Stimulated activated CD8-positive, alpha-beta memory T cell treated with anti-CD3 and anti-CD28 coated beads, Interleukin-15, amount 100 ng/mL, for 4 hours (primary cell): ENCODE measurements around the gene MFSD6.
"Not testable (repeated sequence)": the region's sequence is repeated elsewhere in the genome, so short reads cannot be mapped to it uniquely, and the experiment has no call there.

Experiments used
- DNase-seq, 2 donors: peaks; one replicate each; pipeline ENCODE4 v3.0.0-alpha.2; 2020; ENCODE audit warnings: low read depth in 2 of 2

Gene MFSD6

DNA sequence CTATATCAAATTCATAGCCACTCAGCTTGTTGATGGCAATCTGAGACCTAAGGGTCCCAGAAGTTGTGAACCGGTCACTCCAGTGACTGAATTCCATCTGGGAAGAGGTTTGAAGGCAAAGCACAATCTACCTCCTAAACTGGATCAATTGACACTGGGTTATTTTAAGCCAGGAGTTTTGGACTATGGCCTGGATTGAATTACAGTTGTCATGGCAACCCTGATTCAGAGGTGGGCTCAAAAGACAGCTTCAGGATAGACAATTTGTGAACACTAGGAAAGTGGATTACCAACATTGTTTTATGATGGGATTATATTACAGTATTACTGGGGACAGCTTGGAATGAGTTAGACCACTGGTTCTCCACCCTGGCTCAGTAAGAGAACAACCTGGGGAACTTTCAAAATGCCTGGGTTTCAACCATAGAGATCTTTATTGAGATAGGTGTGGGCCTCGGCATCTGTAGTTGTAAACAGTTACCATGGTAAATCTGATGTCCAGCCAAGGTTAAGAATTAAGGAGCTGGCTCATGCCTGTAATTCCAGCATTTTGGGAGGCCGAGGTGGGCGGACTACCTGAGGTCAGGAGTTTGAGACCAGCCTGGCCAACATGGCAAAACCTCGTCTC, 58.8 kb downstream of the MFSD6 start:
- DNase-seq = no peak

DNA sequence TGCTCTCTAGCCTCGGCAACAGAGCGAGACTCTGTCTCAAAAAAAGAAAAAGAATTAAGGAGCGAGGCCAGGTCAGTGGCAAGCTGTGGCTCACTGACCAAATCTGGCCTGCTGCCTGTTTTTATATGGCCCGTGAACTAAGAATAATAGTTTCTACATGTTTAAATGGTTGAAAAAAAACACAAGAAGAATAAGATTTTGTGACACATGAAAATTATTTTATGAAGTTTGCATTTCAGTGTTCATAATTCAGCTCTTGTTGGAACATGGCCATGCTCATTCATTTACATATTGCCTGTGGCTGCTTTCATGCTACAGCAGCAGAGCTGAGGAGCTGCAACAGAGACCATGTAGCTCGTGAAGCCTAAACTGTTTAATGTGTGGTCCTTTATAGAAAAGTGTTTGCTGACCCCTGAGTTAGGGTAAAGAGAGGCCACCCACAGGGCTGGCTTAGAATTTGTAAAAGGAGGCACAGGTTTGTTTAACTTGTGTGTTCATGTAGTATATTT, 59.5 kb downstream of the MFSD6 start:
- no peak for DNase-seq

DNA sequence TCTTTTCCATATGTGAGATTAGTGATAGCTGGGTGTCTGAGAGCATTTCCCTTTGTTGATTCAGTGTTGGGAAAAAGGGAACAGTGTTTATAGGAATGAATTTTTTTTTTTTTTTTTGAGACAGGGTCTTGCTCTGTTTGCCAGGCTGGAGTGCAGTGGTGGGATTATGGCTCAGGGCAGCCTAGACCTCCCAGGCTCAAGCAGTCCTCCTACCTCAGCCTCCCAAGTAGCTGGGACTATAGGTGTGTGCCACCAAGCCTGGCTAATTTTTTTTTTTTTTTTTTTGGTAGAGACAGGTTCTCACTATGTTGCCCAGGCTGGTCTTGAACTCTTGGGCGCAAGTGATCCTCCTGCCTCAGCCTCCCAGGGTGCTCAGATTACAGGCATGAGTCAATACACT, 60.2 kb downstream of the MFSD6 start:
- DNase-seq = not testable (repeated sequence)

DNA sequence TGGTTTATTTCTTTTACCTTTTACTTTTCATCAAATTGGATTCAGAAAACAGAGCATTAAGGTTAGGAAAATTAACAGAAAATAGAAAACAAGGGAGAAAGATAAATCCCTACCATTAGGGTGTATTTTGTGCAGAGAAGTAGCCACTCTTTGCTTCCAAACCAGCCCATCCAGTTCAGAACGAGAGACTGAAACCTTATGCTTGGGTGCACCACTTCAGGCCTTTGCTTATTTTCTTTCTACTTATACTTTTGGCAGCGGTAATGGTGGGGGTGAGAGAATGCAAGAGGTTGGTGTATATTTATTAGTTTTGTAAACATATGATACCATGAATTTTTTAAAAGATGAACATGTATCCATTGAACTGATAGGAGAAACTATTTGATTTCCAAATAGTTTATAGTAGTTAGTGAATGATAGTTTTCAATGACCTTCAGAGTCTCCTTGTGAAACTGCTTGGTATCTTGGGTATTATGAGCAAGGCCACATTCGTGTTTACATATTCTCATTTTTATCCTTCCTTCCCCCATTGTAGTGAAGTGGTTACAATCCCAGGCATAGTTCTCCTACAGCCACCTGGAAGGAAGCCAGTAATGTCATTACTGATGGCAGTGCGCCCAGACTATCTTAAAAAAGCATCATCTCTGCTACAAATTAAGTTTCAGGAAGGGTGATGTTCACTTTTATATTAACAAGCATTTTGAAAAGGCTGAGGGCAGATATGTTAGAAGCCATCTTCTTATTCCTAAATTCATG, 60.8 kb downstream of the MFSD6 start:
- no peak for DNase-seq

DNA sequence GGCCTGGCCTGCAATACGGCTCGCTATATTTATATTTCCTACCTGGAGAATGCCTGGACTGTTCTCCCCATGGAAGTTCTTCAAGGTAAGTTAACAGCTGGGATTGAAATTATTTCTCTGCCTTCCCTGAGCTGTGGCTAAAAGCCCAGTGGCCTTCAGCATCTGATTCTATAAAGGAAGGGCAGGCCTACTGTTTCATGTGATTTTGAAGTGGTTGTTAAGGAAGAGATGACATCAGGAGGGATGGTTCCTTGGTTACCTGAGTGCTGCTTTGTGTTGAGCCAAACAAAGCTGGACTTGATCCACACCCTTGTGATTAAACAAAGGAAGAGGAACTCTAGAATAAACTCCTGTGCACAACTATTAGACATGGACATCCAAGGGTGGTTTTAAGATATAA, 61.6 kb downstream of the MFSD6 start:
- DNase-seq = no peak

DNA sequence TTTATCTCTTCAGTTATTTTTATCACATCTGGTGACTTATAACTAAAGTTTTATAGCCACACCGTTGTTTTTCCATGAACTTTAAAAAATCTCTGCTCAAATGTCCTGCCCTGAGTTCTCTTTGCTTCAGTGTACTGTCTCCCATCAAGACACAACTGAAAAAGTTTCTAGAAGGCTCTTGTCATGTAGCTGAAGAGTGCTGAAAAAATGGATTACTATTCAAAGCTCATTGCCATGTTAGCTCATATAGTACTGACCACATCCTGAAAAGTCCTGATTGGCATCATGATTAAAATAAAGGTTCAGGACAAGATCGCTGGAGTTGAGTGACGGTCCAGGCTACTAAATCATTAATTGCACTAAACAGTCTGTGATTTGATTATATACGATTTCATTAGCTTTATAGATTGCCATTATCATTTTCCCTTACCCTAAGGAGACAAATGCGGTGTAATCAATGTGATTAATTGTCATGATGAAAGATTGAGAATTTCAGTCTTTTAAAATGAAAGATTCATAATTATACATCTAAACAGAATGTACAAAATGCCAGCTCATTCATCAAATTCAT, 62.2 kb downstream of the MFSD6 start:
- DNase-seq = no peak

DNA sequence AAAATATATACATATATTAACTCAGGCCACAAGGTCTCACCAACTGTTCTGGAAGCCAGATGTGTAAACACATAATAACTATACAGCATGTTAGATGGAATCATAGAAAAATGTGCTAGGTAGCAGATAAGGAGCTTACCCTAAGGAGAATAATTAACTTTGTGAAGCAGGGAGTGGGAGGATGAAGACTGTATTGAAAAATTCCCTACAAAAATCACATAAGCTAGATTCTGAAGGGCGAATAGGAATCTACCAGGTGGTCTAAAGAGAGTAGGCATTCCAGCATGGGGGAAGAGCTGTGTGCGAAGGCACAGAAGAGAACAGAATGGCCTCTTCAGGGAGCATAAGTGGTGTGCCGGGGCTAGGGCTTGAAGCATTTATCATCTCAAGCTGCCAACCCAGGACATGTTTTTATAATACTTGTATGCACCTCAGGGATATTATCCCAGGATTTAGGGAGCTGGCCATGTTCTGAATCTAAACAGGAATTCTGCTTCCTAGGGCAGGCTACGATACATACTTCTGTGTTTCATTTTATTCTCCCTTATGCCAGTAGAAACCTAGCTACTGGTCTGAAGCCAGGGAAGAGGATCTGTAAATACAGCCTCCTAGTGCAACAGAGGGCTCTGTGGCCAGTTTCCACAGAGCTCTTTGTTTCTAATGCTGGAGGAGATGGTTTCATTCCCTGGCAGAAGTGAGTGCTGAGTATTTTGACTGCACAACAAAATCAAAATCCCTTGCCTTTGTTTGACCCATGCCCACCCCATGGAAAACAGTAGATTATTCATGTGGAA, 69.7 kb downstream of the MFSD6 start:
- DNase-seq = no peak

DNA sequence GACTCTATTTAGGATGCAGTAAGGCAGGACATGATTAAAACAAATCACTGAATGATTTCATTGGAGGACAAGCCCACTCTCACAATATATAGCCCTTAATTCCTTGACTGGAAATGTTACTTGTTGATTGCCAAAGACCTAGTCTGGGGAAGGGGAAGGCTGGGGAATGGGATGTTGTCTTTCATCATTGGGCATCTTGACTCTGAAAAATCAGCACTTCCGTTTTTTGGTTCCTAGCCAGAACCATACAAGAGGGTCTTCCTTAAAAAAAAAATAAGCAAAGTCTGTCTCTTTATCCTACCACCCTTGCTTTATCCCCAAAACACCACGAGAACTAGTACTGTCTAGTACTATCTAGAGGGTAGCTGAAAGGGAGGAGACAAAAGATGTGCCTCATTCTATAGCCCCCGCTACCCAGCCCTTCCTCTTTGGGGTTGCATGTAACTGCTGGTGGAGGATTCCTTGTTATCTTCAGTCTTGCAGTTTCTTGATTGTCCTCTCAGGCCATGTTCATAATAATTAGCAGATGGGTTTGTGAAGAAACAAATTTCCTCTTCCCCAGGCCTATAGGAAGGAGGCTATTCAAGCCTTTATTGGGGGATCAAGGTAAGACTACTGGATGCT, 70.5 kb downstream of the MFSD6 start:
- DNase-seq = no peak

DNA sequence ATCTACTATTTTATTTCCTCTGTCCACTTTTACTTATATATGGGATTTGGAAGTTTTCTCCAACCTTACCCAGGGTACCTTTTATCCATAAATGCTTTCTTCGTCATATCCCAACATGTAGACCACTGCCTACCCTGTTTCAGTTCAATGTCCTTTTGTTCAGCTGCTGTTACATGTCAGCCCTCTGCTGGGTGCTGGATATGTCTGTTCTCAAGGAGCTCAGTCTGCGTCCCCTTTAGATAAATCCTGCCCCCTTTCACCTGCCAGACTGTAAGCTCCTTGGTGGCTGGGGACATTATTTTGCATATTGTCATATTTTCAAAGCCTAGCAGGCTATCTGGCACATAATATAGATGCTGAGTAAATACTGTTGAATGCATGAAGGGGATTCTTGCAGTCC, 73.2 kb downstream of the MFSD6 start:
- no peak for DNase-seq

DNA sequence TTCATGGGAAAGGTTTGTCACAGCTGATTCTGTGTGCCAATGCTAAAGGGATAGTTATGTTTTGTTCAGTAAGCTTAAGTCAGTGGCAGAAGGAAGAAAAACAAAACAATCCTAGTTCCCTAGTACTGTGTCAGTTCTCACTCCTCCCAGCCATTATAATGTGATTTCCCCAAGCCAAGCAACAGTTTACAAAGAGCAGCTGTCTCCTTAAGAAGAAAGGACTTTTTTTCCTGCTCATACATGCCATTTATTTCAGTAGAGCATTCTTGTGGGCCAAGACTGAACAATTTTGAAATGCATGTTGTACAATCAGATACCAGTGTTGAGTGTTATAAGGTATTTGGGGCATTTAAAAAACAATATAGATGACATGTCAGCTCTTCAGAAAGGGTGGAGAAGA, 74.3 kb downstream of the MFSD6 start:
- DNase-seq = no peak

DNA sequence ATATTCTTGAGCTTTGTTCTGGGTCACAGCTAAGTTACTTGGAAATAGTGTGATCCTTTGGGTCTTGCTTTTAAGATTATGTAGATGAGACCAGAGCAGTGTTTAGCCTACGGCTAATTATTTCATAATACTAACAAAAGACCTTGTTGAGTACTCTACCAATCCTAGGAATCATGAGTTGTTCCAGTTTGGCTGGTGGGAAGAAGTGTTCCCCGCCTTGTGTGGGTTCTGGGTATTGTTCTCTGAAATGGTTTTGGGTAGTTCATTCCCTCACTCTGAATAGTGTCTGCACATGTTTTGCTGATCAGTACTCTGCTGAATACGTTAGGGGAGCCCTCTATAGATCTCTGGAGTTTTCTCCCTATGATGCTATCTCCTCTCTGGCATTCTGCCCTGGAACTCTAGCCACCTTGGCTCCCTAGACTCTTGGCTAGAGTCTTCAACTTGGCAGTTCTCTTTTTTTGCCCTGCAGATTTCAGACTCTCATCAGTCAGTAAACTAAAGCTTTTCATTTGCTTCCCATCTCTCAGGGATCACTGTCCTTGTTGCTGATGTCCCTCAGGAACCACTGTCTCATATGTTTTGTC, 78.0 kb downstream of the MFSD6 start:
- DNase-seq = no peak

DNA sequence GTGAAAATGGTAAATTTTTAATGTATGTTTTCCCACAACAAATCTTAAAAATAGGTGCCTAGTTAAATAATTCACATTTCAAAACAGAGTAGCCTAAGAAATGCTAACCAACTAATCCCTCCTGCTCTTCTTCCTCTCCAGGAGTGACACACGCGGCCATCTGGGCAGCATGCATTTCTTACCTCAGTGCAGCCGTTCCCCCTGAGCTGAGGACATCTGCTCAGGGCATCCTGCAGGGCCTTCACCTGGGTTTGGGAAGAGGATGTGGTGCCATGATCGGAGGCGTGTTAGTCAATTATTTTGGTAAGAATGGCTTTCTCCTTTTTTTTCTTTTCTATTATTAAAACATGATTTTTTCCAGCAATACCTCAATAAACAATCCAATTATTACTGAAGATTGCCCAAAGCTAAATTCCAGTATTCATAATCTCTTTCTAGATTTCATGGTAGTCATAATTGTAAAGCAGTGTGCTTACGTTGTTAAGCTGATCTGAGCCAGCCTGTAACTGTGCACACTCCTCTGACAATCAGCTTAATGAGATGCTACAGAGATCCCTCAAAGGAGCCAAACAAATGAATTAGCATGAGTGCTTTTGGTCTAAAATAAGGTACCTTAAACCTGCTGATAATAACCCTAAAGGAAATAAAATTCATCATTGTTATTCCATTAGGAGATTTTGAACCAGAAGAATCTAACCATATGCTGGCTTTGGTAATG, 80.5 kb downstream of the MFSD6 start:
- no peak for DNase-seq

DNA sequence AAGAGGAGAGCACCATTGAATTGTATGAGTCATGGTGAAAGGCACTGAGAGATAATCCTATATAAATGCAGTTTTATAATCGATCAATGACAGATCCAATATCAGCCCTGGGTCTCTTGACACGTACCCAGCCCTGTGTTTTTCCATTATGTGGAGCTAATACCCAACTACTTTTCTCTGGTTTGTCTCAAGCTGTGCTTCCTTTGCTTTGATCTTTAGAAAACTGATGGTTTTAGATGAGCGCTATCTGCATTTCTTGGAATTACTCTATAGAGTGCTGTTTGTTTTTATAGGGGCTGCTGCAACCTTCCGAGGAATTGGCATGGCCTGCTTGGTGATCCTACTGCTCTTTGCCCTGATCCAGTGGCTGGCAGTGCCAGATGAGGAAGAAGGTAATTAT, 81.3 kb downstream of the MFSD6 start:
- DNase-seq = no peak

DNA sequence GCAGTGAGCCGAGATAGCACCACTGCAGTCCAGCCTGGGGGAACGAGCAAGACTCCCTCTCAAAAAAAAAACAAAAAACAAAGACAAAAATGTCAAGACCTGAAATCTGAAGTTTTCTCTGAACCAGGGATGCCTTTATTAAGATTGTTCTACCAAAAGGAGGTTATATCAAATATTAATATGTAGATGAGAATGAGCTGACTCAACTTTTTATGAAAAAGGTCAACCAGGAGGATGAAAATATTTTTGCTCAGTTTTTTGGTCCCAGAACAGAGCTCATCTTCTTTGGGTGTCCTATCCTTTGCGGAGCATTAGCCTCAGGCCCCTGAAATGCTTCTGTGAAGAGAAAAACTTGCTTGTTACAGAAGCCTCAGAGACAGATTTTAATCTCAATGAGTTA, 82.3 kb downstream of the MFSD6 start:
- DNase-seq = no peak

DNA sequence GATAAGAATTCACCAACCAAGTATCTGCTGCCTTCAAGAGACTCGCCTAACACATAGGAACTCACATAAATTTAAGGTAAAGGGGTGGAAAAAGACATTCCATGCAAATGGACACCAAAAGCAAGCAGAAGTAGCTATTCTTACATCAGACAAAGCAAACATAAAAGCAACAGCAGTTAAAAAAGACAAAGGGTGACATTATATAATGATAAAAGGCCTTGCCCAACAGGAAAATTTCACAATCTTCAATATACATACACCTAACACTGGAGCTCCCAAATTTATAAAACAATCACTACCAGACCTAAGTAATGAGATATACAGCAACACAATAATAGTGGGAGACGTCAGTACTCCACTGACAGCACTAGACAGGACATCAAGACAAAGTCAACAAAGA, 84.9 kb downstream of the MFSD6 start:
- DNase-seq = no peak

DNA sequence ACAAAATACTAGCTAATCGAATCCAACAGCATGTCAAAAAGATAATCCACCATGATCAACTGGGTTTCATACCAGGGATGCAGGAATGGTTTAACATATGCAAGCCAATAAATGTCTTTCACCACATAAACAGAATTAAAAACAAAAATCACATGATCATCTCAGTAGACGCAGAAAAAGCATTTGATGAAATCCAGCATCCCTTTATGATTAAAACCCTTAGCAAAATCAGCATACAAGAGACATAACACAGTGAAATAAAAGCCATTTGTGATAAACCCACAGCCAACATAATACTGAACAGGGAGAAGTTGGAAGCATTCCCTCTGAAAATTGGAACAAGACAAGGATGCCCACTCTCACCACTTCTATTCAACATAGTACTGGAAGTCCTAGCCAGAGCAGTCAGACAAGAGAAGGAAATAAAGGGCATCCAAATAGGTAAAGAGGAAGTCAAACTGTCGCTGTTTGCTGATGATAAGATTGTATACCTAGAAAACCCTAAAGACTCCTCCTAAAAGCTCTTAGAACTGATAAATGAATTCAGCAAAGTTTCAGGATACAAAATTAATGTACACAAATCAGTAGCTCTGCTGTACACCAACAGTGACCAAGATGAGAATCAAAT, 86.6 kb downstream of the MFSD6 start:
- DNase-seq = not testable (repeated sequence)

DNA sequence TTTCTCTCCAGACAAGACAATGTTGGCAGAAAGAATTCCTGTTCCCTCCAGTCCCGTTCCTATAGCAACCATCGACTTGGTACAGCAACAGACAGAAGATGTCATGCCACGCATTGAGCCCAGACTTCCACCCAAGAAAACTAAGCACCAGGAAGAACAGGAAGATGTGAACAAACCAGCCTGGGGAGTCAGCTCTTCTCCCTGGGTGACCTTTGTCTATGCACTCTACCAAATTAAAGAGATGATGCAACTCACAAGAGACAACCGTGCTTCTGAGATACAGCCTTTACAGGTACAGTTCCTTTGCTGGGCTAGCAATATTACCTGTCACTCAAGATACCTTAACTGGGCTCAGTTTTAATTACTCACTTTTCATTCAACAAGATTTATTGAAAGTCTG, 89.3 kb downstream of the MFSD6 start:
- DNase-seq = no peak

DNA sequence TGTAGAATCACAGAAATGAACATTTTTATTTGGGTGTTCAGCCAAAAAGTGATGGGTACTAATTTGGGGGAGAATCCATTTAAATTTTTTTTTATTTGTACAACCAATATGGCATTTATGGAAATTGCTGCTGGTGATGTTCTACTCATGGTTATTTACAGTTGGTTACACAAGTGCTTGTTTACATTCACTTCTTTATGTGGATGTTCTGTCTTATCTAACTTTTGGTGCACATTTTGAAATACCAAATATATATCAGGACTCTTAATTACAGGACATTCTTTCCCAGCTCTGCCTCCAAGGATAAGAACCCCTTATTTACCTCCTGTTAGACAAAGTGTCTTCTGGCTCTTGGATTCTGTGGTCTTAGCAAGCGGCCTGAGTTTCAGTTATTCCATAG, 91.1 kb downstream of the MFSD6 start:
- DNase-seq = no peak

DNA sequence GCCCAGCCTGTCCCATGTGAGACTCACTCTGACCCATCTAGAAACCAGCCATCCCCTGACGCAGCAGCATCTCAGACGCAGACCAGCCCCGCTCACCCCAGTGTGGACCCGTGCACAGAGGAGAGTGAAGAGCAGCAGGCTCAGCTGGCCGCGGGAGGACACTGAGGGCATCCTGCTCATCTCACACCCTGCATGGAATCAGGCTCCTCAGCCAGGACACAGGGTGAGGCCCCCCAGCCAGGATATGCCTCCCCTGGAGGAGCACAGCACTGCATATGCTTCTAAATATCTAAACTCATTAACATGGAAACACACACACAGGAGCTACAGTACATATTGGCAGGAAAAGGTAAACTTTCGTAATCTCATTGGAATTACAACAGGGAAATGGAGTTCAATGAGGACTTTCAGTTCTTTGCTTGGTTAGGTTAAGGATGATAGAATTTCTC, 91.9 kb downstream of the MFSD6 start:
- DNase-seq = no peak

DNA sequence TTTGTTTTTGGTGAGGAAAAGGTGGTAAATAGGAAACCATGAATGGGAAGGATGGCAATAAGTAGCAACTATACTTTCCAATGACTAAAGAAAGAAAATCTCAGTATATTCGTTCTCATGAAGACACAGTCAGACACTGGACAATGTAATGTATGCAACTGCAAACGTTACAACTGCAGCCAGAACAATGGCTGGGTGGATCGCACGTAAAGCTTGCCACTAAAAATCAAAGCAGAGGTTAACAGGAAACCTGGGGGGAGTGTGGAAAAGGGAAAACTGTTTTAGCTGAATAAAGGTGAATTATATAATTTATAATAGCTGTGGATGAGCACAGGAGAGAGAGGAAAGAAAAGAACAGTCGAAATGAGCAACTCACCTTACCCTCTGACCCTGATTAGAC, 93.1 kb downstream of the MFSD6 start:
- no peak for DNase-seq
